Measurements from ENCODE around the gene GRAMD4. TPM values are rescaled to one million over a fixed set of nuclear protein-coding genes. Genes with fewer than 3 reads are reported as not detected.

Gene GRAMD4
- total RNA-seq, 1 donor = 11.7 TPM

DNA sequence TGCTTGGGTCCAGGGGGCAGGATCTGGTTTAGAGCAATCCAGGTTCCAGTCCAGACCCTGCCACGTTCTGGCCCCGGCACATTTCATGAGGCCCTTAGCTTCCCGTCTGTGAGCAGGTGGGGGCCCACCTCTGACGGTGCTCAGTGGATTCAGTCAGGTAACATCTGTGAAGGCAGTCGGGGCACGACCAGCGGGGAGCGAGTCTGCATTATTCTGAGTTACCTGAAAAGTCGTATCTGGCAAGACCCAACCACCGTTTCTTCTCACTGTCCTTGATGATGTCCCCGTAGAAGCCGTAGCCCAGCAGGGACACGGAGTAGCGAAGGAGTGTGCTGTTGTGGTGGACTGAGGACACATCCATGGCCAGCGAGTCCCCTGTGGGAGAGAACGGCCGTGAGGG is 78.9 kb downstream of the GRAMD4 start:
- TF ChIP-seq, protein P1, sequence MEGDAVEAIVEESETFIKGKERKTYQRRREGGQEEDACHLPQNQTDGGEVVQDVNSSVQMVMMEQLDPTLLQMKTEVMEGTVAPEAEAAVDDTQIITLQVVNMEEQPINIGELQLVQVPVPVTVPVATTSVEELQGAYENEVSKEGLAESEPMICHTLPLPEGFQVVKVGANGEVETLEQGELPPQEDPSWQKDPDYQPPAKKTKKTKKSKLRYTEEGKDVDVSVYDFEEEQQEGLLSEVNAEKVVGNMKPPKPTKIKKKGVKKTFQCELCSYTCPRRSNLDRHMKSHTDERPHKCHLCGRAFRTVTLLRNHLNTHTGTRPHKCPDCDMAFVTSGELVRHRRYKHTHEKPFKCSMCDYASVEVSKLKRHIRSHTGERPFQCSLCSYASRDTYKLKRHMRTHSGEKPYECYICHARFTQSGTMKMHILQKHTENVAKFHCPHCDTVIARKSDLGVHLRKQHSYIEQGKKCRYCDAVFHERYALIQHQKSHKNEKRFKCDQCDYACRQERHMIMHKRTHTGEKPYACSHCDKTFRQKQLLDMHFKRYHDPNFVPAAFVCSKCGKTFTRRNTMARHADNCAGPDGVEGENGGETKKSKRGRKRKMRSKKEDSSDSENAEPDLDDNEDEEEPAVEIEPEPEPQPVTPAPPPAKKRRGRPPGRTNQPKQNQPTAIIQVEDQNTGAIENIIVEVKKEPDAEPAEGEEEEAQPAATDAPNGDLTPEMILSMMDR (IDR thresholded peaks at IDR 0.05; ENCODE audit: insufficient read depth, low read length) = no peak
- no peak for DNase-seq (ENCODE audit: low read depth)
- no peak overlapping the region for H3K4me3 ChIP-seq (ENCODE audit: low read depth, low read length)

DNA sequence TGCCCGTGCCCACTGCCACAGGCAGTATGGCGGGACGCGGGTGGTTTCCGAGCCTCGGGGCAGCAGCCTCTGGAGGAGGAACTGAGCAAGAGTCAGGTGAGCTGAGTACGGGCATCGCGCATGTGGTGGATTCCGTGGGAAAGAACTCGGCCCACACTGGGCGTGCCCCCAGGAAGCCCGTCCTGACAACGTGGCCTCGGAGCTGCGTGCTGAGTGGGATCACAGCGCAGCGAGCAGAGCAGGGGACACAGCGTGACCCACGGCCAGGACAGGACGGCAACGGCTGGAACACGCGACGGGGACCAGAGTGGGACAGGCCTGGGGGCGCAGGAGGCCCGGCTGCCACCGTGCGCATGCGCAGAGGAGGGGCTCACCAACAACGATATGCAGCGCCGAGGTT is 81.1 kb downstream of the GRAMD4 start:
- DNase-seq (ENCODE audit: low read depth) = no peak
- TF ChIP-seq, protein P1 (IDR thresholded peaks at IDR 0.05; ENCODE audit: insufficient read depth, low read length) = no peak
- no peak overlapping the region for H3K4me3 ChIP-seq (ENCODE audit: low read depth, low read length)

DNA sequence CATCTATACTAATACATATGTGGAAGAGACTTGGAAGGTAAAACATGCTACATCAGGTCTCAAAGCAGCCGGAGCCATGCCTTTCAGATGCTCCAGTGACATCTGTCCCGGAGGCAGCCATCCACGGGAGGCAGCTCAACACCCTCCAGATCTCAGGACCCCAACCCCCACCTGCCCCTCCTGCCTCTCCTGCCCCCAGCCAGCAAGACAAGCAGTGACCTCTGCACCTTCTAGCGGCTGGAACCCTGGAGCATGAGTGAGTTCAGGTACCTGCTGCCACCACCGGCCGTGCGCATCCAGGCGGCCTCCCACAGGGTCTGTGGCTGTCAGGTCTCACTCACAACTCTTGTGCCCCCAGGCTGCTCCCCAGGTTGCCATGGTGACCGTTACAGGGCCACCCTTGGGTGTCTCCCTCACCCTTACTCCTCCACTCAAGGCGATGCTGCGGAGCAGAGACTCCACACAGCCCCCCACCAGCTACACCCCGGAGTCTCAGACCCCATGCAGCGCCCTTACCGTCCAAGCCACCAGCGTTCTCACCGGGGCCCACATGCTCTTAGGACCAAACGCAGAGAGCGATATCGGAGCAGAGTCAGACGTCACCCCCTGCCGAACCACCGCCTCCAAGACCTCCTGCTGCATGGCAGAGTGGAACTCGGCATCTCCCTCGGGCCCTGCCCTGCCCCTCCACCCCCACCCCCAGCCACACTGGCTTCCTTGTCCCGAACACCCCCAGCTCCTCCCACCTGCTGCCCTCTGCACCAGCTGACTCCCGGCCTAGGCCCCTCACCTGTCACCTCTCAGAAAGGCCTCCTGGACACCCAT is 83.2 kb downstream of the GRAMD4 start:
- no peak overlapping the region for H3K4me3 ChIP-seq (ENCODE audit: low read depth, low read length)
- no peak for DNase-seq (ENCODE audit: low read depth)
- TF ChIP-seq, protein P1 (IDR thresholded peaks at IDR 0.05; ENCODE audit: insufficient read depth, low read length) = no peak

DNA sequence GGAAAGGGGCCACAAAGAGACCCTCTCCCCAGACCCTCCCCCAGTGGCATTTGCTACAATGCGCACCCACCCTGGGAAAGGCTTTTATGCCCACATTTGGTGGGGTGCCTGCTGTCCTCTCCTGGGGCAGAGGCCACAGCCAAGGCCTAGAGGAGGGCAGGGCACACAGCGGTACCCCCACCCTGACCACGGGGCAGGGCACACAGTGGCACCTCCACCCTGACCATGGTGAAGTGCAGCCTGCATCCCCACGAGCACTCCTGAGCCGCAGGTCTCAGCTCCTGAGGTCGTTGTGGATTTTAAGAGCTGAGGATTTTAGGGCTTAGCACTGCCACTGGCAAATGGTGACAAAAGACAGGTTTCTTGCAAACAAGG is 83.8 kb downstream of the GRAMD4 start:
- no peak for DNase-seq (ENCODE audit: low read depth)
- TF ChIP-seq, protein P1 (IDR thresholded peaks at IDR 0.05; ENCODE audit: insufficient read depth, low read length) = no peak
- no peak overlapping the region for H3K4me3 ChIP-seq (ENCODE audit: low read depth, low read length)

DNA sequence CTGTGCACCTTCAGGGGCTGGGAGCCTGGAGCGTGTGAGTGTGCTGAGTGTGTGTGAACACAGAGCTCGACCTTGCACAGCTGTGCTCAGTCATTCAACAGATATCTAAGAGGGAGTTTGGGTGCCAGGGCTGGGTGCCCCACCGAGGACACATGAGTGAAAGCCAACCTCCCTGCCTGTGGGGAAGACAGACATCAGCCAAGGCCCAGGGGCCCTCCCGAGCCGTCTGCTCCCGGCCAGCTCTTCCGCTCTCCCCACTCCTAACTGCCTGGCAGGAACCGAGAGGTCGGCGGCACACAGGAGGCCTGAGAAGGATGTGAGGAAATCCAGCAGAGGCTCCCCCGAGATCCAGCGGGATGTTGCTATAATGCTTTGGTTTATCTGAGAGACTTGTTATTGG is 85.9 kb downstream of the GRAMD4 start:
- no peak for DNase-seq (ENCODE audit: low read depth)
- TF ChIP-seq, protein P1 (IDR thresholded peaks at IDR 0.05; ENCODE audit: insufficient read depth, low read length) = no peak
- no peak overlapping the region for H3K4me3 ChIP-seq (ENCODE audit: low read depth, low read length)

DNA sequence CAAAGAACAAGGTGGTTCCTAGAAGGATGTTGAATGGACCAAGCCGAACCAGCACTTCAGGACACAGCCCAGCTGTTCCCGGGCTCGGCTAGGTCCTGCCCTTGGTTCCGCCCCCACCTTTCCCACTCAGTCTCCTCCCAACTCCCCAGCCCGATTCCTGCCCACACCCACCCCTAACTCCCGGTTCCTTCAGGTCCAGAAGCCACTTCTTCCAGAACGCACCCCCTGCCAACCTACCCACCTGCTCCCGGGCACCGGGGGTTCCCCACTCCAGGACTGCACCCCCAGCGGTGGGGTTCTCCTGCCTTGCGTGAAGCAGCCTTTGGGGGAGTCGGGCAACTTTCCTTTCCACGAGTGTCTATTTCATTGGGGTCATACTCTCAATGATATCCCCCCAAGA is 87.1 kb downstream of the GRAMD4 start:
- TF ChIP-seq, protein P1 (IDR thresholded peaks at IDR 0.05; ENCODE audit: insufficient read depth, low read length) = no peak
- DNase-seq (ENCODE audit: low read depth) = no peak

More for the DNA sequence above, 87.1 kb downstream of the GRAMD4 start:
- no peak overlapping the region for H3K4me3 ChIP-seq (ENCODE audit: low read depth, low read length)
